ENCODE data around the gene UBFD1.
"Not testable (repeated sequence)": the region's sequence is repeated elsewhere in the genome, so short reads cannot be mapped to it uniquely, and the experiment has no call there.

UBFD1 gene

GRCh38 chr16:23527961-23528643, 29.4 kb upstream of the UBFD1 start:
- DNase-seq: no peak

DNA sequence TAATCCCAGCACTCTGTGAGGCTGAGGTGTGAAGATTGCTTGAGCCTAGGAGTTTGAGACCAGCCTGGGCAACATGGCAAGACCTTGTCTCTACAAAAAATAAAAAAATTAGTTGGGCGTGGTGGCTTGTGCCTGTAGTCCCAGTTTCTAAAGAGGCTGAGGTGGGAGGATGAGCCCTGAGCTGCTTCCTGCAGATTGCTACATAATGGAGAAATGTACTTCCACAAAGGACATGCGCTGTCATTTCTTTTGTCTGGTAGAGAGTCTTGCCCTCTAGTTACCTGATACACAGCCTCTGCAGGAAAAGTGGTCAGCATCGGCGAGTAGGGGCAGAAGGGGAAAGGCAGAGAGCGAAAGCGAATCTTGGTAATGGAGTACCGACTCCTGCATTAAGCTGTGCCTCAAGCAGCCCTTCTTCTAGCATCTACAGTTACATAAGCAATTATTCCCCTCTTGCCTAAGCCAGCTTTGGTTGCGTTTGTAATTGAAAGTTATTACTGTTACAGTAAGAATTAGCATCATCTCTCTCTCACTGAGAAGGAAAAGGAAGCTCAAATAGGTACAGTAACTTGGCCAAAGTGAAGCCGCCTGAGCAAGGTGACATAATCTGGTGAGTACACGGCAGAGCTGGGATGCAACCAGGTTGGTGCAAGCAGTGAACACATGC, 28.8 kb upstream of the UBFD1 start:
- no peak for DNase-seq

- DNase-seq: no peak
Measured at GRCh38 chr16:23530062-23530461, 27.5 kb upstream of the UBFD1 start.

GRCh38 chr16:23532448-23532847, 25.1 kb upstream of the UBFD1 start:
- DNase-seq: no peak

GRCh38 chr16:23534868-23535860, 22.4 kb upstream of the UBFD1 start:
- no peak for DNase-seq

- no peak for DNase-seq
Measured at GRCh38 chr16:23535901-23536300, 21.6 kb upstream of the UBFD1 start.

DNA sequence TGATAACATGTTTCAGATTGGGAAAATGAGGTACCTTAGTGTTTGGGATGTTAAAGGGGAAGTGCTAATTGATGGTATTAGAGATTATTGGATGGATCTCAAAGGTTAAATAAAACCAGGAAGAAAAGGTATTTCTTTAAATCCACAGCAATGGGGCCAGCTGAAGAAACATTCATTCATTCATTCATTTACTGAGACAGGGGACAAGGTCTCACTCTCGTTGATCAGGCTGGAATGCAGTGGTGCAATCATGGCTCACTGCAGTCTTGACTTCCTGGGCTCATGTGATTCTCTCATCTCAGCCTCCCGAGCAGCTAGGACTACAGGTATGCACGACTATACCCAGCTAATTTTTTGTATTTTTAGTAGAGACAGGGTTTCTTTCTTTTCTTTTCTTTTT, 20.1 kb upstream of the UBFD1 start:
- no peak for DNase-seq

DNA sequence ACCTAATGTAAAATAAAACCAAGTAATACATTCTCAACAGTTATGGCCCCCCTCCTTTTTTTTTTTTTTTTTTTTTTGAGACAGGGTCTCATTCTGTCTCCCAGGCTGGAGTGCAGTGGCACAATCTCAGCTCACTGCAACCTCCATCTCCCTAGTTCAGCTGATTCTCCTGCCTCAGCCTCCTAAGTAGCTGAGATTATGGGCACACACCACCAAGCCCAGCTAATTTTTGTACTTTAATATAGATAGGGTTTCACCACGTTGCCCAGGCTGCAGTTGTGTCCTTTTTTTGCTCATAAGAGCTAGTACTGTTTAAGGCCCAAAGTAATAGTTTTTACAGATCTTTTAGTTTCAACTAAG, 18.6 kb upstream of the UBFD1 start:
- no peak for DNase-seq

GRCh38 chr16:23539984-23540816, 17.3 kb upstream of the UBFD1 start:
- DNase-seq: no peak

DNA sequence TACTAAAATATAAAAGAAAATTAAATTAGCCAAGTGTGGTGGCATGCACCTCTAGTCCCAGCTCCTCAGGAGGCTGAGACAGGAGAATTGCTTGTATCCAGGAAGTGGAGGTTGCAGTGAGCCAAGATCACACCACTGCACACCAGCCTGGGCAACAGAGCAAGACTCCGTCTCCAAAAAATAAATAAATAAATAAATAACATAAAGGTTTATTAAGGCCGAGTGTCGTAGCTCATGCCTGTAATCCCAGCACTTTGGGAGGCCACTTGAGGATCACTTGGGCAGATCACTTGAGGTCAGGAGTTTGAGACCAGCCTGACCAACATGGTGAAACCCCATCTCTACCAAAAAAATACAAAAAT, 16.7 kb upstream of the UBFD1 start:
- DNase-seq: not testable (repeated sequence)

DNA sequence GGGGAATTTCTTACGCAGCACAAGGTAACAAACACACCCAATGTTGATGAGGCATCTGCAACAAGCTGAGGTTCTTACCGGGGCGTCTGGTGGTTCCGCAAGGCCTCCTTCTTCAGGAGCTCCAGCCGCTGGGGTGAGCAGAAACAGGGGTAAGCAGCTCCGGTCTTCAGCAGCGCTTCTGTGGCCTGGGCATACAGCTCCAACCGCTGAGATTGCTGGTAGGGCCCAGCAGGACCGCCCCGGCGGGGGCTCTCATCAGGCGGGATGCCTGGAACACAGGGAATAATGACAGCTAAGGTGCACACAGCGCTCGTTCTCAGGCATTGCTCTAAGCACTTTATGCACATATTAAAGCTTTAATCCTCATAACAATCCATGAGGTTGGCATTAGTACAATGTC, 13.1 kb upstream of the UBFD1 start:
- DNase-seq: no peak

- no peak for DNase-seq
Measured at GRCh38 chr16:23549938-23550337, 7.6 kb upstream of the UBFD1 start.

DNA sequence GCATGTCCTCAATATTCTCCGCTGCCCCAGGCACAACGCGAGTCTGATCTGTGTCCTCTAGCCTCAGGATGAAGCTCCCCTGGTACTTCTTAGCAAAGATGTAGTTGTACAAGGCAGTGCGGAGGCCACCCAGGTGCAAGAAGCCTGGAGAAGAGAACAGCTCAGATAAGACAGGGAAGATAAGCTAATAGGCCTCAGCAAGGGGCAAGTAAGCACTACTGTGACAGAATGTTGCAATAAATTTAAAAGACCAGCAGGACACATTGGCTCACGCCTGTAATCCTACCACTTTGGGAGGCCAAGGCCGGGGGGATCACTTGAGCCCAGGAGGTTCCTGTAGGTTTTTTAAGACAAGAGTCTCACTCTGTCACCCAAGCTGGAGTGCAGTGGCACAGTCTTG, 5.4 kb upstream of the UBFD1 start:
- no peak for DNase-seq

- no peak for DNase-seq
Measured at GRCh38 chr16:23554536-23554935, 3.0 kb upstream of the UBFD1 start.

GRCh38 chr16:23557779-23558702, 514 bp downstream of the UBFD1 start:
- no peak for DNase-seq

DNA sequence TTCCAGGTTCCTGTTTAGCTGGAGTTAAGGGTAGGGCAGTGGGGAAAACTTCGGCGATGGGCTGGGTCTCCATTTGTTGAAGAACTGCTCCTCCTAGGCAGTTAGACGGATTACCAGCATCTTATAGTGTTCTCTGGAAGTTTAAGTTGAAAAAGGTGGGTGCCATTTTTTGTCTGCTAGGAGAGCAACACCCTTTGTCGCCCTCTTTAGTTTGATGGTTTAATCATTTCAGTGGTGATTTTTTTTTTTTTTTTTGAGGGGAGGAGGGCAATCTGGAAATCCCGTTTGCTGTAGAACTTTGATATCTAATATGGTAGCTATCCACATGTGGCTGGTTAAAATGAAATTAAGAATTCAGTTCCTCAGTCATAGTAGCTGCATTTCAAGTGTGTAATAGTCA, 4.1 kb downstream of the UBFD1 start:
- DNase-seq: no peak

DNA sequence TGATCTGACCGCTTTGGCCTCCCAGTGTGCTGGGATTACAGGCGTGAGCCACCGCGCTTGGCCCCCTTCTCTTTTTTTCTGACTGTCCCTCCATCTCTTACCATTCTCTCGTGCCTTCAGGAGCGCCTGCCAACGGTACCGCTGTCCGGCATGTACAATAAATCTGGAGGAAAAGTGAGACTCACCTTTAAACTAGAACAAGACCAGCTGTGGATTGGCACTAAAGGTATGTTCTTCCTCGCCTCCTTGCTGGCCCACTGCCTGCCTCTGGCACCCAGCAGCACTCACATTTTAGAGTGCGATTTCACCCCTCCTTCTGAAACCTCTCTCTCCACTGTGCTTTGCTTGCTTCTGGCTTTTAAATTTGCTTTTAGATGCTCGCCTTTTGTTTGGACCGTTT, 5.0 kb downstream of the UBFD1 start:
- no peak for DNase-seq

GRCh38 chr16:23563186-23563585, 5.7 kb downstream of the UBFD1 start:
- no peak for DNase-seq

- no peak for DNase-seq
Measured at GRCh38 chr16:23564575-23565363, 7.2 kb downstream of the UBFD1 start.

GRCh38 chr16:23566724-23567123, 9.2 kb downstream of the UBFD1 start:
- DNase-seq: no peak

DNA sequence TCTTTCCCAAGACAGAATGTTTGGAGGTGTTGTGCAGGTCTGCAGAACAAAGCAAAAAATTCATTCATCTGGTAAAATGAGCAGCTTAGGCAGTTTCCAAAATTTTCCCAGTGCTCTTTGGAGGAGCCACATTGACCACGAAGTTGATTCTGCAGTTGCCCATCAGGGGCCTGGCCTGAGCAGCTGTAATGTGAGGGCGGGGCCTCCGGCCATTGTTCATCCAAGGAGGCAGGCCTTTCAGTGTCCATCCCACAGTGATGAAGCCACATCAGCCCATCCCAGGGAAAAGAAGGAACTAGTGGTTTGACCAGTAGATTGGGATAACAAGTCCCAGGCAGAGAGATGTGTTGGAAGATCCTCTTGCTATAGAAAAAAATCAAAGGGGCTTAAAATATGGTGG, 10.1 kb downstream of the UBFD1 start:
- no peak for DNase-seq
